Epidermal melanocyte (primary cell): ENCODE data around the gene ATF4.
"Not testable (repeated sequence)": the region's sequence is repeated elsewhere in the genome, so short reads cannot be mapped to it uniquely, and the experiment has no call there.

Experiments used
- DNase-seq: peaks from one replicate; pipeline ENCODE4 v3.0.0; 2011; ENCODE audit warnings: low spot score; ENCODE audit not compliant: insufficient read length

Gene ATF4

DNA sequence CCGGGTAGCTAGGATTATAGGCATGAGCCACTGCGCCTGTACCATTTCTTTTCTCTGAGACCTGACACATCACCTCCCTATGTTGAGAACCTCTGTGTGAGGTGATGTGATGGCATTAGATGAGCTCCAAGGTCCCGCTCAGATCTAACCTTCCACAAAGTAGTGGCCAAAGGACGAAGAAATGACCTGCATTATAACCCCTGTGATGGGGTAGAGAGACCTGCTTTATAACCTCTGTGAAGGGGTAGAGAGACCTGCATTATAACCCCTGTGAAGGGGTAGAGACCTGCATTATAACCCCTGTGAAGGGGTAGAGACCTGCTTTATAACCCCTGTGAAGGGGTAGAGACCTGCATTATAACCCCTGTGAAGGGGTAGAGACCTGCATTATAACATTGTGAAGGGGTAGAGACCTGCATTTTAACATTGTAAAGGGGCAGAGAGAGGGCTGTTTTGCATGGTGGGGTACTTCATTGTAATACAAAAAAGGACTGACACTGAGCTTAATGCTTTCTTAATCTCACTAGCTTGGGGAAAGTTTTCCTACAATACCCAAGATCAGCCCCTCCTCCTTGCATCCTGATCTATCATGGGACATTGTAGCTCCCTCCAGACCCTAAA lies 9.7 kb upstream of the ATF4 start:
- no peak for DNase-seq

DNA sequence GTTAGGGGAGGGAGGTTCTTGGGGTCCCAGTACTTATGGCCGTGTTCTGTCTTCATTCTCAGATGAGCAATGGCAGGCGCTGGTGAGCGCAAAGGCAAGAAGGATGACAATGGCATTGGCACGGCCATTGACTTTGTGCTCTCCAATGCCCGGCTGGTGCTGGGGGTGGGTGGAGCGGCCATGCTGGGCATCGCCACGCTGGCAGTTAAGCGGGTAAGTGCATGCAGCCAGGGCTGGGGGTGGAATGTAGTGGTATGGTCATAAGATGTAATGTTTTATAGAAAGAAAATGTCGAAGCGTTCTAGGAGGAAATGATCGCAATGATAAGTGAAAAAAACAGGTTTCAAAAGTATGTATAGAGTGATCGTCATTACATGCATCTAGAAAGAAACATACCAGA lies 9.1 kb upstream of the ATF4 start:
- no peak for DNase-seq

DNA sequence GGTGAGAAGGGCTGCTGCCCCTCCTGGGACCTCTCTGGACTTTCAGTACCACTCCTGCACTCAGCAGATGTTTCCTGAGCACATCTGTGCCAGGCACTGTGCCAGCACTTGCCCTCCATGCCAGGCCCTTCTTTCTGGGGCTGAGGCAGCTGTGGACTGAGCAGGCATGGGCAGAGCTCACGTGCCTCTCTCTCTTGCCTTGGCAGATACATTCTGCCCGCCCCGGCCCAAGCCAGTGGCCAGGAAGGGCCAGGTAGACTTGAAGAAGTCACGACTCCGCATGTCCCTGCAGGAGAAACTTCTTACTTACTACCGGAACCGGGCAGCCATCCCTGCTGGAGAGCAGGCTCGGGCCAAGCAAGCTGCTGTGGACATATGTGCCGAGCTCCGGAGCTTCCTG lies 8.3 kb upstream of the ATF4 start:
- DNase-seq, result no peak

GRCh38 chr22:39513791-39514190 lies 6.6 kb upstream of the ATF4 start:
- no peak for DNase-seq

DNA sequence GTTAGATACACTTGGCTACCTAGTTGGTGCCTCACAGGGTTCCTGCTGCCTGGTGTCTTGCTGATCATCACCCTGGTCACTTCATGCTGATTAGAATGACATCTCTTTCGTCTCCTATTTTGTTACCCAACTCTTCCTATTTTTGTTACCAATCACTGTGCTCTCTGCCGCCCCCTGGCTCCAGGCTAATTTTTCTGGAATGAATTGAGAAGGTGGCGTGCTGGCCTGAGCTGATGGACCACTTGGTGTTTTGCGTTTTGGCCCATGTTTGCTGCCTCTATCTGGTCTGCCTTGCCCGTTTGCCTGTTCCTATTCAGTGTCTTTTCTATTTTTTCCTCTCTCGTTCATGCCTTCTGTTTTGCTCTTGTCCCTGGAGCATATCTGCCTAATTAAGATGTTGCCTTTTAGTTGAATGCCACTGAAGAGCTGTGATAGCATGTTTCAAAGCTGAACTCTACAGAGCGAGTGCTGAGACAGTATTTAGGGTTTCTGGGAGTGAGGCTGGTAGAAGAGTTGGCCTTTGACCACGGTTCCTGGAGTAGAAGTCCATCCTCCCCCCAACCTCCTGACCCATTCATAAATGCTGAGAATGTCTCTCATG lies 5.9 kb upstream of the ATF4 start:
- DNase-seq, result peak; percentile 58

DNA sequence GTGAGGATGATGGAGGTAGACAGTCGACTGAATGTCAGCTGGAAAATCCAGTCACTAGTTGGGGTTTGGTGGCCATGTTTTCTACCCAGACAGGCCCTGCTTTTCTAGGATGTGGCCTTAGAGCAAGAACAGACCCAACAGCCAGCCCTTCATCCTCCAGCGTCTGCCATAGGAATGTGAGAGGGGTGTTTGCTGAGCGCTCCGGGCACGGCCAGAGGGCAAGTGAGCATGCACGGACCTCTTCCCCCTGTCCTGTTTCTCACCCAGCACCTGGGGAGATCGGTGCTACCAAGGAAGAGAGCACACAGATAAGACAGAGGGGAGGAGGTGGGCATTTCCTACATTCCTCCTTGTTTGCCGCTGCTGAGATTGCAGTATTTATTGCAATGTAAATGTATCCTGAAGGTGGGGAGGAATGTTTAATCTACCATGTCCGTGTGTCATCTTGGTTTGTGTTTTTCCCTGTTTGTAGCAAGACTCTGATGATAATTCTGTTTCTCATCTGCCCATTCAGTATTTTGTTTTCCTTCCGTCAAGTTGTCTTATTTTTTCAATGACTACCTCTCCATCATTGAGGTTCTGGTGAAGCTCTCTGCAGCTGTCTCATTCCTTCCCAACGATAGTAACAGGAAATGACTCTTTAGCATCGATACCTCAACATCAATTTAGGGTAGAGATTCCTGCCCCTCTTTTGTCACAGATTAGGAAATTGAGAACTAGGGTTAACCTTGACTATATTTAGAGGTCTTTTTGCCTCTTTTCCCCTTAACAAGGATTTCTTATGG lies 4.9 kb upstream of the ATF4 start:
- DNase-seq, result no peak

GRCh38 chr22:39517470-39517869 lies 2.9 kb upstream of the ATF4 start:
- no peak for DNase-seq

DNA sequence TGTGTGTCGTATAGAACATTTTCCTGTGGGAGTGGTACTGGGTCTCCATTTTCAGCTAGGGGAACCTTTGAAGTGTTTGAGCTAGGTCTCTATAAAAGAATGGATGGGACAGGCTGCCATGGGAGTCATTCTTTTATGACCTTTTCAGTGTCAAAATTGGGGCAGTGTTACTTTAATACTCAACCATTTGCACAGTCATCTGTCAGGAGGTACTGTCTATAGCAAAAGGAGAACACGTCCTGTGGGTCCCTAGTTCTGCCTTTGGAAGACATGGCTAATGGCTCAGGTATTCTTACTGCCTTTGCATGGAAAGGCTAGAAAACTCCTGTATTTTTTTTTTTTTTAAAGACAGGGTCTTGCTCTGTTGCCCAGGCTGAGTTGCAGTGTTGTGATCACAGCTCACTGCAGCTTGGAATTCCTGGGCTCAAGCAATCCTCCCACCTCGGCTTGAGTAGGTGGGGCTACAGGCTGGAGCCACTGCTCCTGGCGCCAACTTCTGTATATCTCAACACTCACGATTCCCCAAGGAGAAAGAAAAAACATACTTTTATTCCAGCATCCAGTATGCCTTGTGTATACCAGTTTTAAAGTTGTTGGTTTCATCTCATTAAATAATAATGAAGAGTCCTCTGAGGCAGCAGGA lies 2.1 kb upstream of the ATF4 start:
- no peak for DNase-seq

GRCh38 chr22:39518996-39519680 lies 1.2 kb upstream of the ATF4 start:
- DNase-seq, result peak; percentile 69

DNA sequence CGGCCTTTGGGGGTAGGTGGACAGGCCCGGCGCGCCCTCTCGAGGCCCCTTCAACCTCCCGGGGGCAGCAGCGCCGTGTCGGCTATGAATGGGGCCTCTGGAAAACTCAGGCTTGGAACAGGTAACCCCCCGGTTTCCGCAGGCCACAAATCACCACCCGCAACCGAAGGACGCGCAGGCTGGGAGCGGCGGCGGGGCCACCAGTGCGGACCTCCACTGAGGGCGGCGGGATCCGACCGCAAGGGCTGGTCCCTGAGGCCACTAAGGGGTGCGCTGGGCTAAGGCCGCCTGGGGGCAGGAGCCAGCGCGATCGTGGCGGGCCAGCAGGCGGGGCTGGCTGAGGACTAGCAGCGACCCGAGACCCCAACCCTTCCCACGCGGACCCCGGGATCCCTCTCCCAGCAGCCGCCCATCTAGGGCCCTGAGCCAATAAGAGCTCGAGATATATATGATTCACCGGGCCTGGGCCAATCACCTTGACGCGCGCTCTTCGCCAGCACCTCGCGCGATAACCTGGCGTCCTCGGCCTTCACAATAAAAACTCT lies 609 bp upstream of the ATF4 start:
- peak; percentile 99 for DNase-seq

DNA sequence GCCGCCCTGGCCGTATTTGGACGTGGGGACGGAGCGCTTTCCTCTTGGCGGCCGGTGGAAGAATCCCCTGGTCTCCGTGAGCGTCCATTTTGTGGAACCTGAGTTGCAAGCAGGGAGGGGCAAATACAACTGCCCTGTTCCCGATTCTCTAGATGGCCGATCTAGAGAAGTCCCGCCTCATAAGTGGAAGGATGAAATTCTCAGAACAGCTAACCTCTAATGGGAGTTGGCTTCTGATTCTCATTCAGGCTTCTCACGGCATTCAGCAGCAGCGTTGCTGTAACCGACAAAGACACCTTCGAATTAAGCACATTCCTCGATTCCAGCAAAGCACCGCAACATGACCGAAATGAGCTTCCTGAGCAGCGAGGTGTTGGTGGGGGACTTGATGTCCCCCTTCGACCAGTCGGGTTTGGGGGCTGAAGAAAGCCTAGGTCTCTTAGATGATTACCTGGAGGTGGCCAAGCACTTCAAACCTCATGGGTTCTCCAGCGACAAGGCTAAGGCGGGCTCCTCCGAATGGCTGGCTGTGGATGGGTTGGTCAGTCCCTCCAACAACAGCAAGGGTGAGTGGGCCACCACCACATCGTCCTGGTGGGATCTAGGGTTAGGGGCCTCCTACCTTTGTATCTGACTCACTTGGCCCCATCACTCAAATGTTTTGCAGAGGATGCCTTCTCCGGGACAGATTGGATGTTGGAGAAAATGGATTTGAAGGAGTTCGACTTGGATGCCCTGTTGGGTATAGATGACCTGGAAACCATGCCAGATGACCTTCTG lies 934 bp downstream of the ATF4 start:
- peak; percentile 55 for DNase-seq

GRCh38 chr22:39522091-39522490 lies 1.7 kb downstream of the ATF4 start:
- DNase-seq, result not testable (repeated sequence)

- no peak for DNase-seq
Measured at GRCh38 chr22:39522567-39523300, 2.4 kb downstream of the ATF4 start.

DNA sequence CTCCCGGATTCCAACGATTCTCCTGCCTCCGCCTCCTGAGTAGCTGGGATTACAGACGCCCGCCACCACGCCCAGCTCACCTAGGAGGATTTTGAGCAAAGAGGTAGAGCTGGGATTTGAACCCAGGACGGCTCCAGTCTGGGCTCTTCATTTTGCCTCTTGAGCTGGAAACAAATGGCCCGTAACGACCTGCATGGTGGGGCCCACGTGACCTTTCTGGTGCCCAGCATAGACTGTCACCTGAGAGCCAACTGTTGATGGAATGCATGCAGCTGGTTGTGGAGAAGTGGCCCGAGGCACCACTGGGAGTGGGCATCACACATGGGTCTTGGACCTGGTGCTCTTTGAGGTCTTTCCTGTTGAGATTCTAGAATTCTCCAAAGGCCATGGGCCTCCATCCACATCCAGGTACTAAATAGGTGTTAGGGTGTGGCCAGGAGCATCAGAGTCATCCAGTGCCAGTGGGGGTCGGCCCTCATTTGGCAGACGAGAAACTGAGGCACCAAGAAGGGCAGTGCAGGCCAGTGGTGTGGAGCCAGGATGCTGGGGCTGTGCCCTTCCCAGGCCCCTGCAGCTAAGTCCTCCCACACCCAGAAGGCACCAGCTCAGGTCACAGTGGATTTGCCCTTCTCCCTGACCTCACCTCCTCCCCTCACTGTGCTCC lies 3.9 kb downstream of the ATF4 start:
- no peak for DNase-seq

DNA sequence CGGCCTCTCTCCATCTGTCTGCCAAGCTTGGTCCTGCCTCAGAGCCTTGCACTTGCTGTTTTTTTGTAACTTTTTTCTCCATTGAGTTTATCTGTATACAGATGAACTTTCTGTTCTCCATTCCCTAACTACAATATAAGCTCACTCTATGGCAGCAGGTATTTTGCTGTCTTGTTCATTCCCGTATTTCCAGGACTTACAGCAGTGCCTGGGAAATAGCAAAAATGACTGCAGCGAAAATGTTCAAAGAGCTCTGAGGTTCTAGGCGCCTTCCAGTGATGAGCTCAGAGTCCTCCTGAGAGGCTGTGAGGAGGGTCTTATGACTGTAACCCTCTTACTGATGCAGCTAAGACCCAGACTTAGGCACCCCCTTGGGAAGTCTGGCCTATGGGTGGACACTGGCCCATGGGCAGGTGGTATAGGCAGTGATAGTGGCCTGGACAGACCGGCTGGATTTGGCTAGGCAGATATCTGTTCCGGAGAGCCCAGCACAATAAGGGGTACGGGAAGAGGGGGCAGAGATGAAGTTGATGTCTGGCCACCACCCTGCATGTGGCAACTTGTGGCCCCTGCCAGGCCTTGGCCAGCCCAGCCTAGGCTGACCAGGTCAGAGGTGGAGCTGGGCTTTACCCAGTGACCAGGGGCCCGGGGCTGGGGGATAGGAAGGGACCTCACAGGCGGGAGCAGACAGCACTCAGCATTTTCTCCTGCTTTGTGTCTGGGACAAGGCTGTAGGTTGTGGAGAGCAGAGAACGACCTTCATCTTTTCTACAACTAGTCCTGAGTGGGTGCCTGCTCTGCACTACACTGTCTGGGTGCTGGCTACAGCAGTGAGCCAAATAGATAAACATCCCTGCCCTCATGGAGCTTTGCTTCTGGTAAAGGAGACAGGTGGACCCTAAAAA lies 4.6 kb downstream of the ATF4 start:
- DNase-seq, result no peak

- no peak for DNase-seq
Measured at GRCh38 chr22:39525658-39525975, 5.3 kb downstream of the ATF4 start.

- no peak for DNase-seq
Measured at GRCh38 chr22:39526736-39527171, 6.4 kb downstream of the ATF4 start.

GRCh38 chr22:39527481-39527961 lies 7.2 kb downstream of the ATF4 start:
- no peak for DNase-seq
